ENCODE results near the gene SUV39H2.
"Not testable (repeated sequence)": the region's sequence is repeated elsewhere in the genome, so short reads cannot be mapped to it uniquely, and the experiment has no call there.

The SUV39H2 gene

GRCh38 chr10:14876764-14877163 is 1.9 kb upstream of the SUV39H2 start:
- no peak for DNase-seq

- no peak for DNase-seq
Measured at GRCh38 chr10:14879124-14879927, 660 bp downstream of the SUV39H2 start.

- no peak for DNase-seq
Measured at GRCh38 chr10:14879928-14880193, 1.2 kb downstream of the SUV39H2 start.

GRCh38 chr10:14880229-14880628 is 1.6 kb downstream of the SUV39H2 start:
- no peak for DNase-seq

GRCh38 chr10:14884082-14884481 is 5.4 kb downstream of the SUV39H2 start:
- no peak for DNase-seq

- DNase-seq, result no peak
Measured at GRCh38 chr10:14889318-14889717, 10.7 kb downstream of the SUV39H2 start.

- DNase-seq, result no peak
Measured at GRCh38 chr10:14891151-14891550, 12.5 kb downstream of the SUV39H2 start.

- no peak for DNase-seq
Measured at GRCh38 chr10:14904316-14904732, 25.7 kb downstream of the SUV39H2 start.

GRCh38 chr10:14904864-14905263 is 26.2 kb downstream of the SUV39H2 start:
- no peak for DNase-seq

GRCh38 chr10:14905890-14906289 is 27.2 kb downstream of the SUV39H2 start:
- DNase-seq, result no peak

GRCh38 chr10:14906765-14907164 is 28.1 kb downstream of the SUV39H2 start:
- no peak for DNase-seq

- not testable (repeated sequence) for DNase-seq
Measured at GRCh38 chr10:14907591-14907990, 28.9 kb downstream of the SUV39H2 start.

- DNase-seq, result no peak
Measured at GRCh38 chr10:14909101-14909500, 30.4 kb downstream of the SUV39H2 start.

- no peak for DNase-seq
Measured at GRCh38 chr10:14910953-14911352, 32.3 kb downstream of the SUV39H2 start.

GRCh38 chr10:14911801-14912200 is 33.1 kb downstream of the SUV39H2 start:
- DNase-seq, result no peak

GRCh38 chr10:14916600-14916999 is 37.9 kb downstream of the SUV39H2 start:
- no peak for DNase-seq

GRCh38 chr10:14917827-14918226 is 39.2 kb downstream of the SUV39H2 start:
- DNase-seq, result no peak

- DNase-seq, result no peak
Measured at GRCh38 chr10:14918964-14919363, 40.3 kb downstream of the SUV39H2 start.

- no peak for DNase-seq
Measured at GRCh38 chr10:14924013-14924412, 45.3 kb downstream of the SUV39H2 start.

- DNase-seq, result no peak
Measured at GRCh38 chr10:14925268-14925667, 46.6 kb downstream of the SUV39H2 start.

GRCh38 chr10:14926061-14926470 is 47.4 kb downstream of the SUV39H2 start:
- no peak for DNase-seq

GRCh38 chr10:14926722-14927416 is 48.2 kb downstream of the SUV39H2 start:
- no peak for DNase-seq

- DNase-seq, result no peak
Measured at GRCh38 chr10:14930610-14931009, 51.9 kb downstream of the SUV39H2 start.

GRCh38 chr10:14936584-14936983 is 57.9 kb downstream of the SUV39H2 start:
- DNase-seq, result no peak

- not testable (repeated sequence) for DNase-seq
Measured at GRCh38 chr10:14938971-14939370, 60.3 kb downstream of the SUV39H2 start.

Data from NCI-H1694 treated with DMSO at 0.1 percent for 48 hours (cell line).